IPS-18a (cell line): Measurements from ENCODE around the gene SNX13.

Experiments
- H3K27ac ChIP-seq: one replicate; pipeline ENCODE4 v1.5.1; 2013; ENCODE audit warnings: low read length
- H3K27me3 ChIP-seq: one replicate; pipeline ENCODE4 v1.6.1; 2013; ENCODE audit warnings: mild to moderate bottlenecking, low read length; ENCODE audit not compliant: control insufficient read depth, insufficient read depth
- H3K36me3 ChIP-seq: one replicate; pipeline ENCODE4 v1.6.1; 2013; ENCODE audit warnings: low read depth, low read length; ENCODE audit not compliant: control insufficient read depth
- H3K4me1 ChIP-seq: one replicate; pipeline ENCODE4 v1.6.1; 2013; ENCODE audit warnings: low read depth, low read length; ENCODE audit not compliant: control insufficient read depth
- H3K4me3 ChIP-seq: one replicate; pipeline ENCODE4 v1.5.1; 2013; ENCODE audit warnings: low read length
- H3K9ac ChIP-seq: one replicate; pipeline ENCODE4 v1.6.1; 2013; ENCODE audit warnings: mild to moderate bottlenecking, low read length, moderate library complexity
- H3K9me3 ChIP-seq: one replicate; pipeline ENCODE4 v1.6.1; 2013; ENCODE audit warnings: low read depth, low read length; ENCODE audit not compliant: control insufficient read depth

Gene SNX13

GRCh38 chr7:17929647-17930395 lies 10.5 kb downstream of the SNX13 start:
- H3K36me3 ChIP-seq, result no peaks in the 10 kb centered on the region
- H3K4me3 ChIP-seq, result no peak overlapping the region
- no peak overlapping the region for H3K27ac ChIP-seq
- H3K4me1 ChIP-seq, result peaks cover 15% of the 10 kb centered on the region
- H3K27me3 ChIP-seq, result no peaks in the 10 kb centered on the region
- no peak overlapping the region for H3K9ac ChIP-seq
- no peaks in the 10 kb centered on the region for H3K9me3 ChIP-seq

- Histone ChIP-seq H3K4me1 (peaks cover 25% of the 10 kb centered on the region), H3K9me3 (no peaks in the 10 kb centered on the region), H3K4me3 (no peak overlapping the region), H3K27me3 (no peaks in the 10 kb centered on the region), H3K9ac (no peak overlapping the region), H3K36me3 (no peaks in the 10 kb centered on the region), H3K27ac (no peak overlapping the region)
Observed at GRCh38 chr7:17928055-17928454, 12.2 kb downstream of the SNX13 start.

GRCh38 chr7:17921857-17922416 lies 18.4 kb downstream of the SNX13 start:
- peaks cover 34% of the 10 kb centered on the region for H3K4me1 ChIP-seq
- no peaks in the 10 kb centered on the region for H3K36me3 ChIP-seq
- no peak overlapping the region for H3K9ac ChIP-seq
- H3K9me3 ChIP-seq, result no peaks in the 10 kb centered on the region
- H3K4me3 ChIP-seq, result no peak overlapping the region
- no peak overlapping the region for H3K27ac ChIP-seq
- H3K27me3 ChIP-seq, result no peaks in the 10 kb centered on the region

GRCh38 chr7:17917842-17918241 lies 22.5 kb downstream of the SNX13 start:
- H3K4me1 ChIP-seq, result peaks cover 27% of the 10 kb centered on the region
- no peak overlapping the region for H3K9ac ChIP-seq
- H3K36me3 ChIP-seq, result no peaks in the 10 kb centered on the region
- H3K4me3 ChIP-seq, result no peak overlapping the region
- no peak overlapping the region for H3K27ac ChIP-seq
- no peaks in the 10 kb centered on the region for H3K9me3 ChIP-seq
- no peaks in the 10 kb centered on the region for H3K27me3 ChIP-seq

GRCh38 chr7:17916786-17917185 lies 23.5 kb downstream of the SNX13 start:
- Histone ChIP-seq H3K4me1 (peaks cover 20% of the 10 kb centered on the region), H3K9me3 (no peaks in the 10 kb centered on the region), H3K27me3 (no peaks in the 10 kb centered on the region), H3K4me3 (no peak overlapping the region), H3K27ac (no peak overlapping the region), H3K9ac (no peak overlapping the region), H3K36me3 (no peaks in the 10 kb centered on the region)

GRCh38 chr7:17915796-17916195 lies 24.5 kb downstream of the SNX13 start:
- Histone ChIP-seq H3K36me3 (no peaks in the 10 kb centered on the region), H3K27ac (no peak overlapping the region), H3K4me3 (no peak overlapping the region), H3K9me3 (no peaks in the 10 kb centered on the region), H3K4me1 (peaks cover 13% of the 10 kb centered on the region), H3K9ac (no peak overlapping the region), H3K27me3 (no peaks in the 10 kb centered on the region)

GRCh38 chr7:17915168-17915567 lies 25.1 kb downstream of the SNX13 start:
- no peaks in the 10 kb centered on the region for H3K36me3 ChIP-seq
- no peaks in the 10 kb centered on the region for H3K27me3 ChIP-seq
- H3K4me1 ChIP-seq, result peaks cover 13% of the 10 kb centered on the region
- H3K27ac ChIP-seq, result no peak overlapping the region
- no peak overlapping the region for H3K9ac ChIP-seq
- H3K9me3 ChIP-seq, result no peaks in the 10 kb centered on the region
- no peak overlapping the region for H3K4me3 ChIP-seq

GRCh38 chr7:17913250-17913649 lies 27.0 kb downstream of the SNX13 start:
- Histone ChIP-seq H3K9me3 (no peaks in the 10 kb centered on the region), H3K36me3 (no peaks in the 10 kb centered on the region), H3K27ac (no peak overlapping the region), H3K27me3 (no peaks in the 10 kb centered on the region), H3K4me3 (no peak overlapping the region), H3K4me1 (peaks cover 13% of the 10 kb centered on the region), H3K9ac (no peak overlapping the region)

- no peaks in the 10 kb centered on the region for H3K9me3 ChIP-seq
- no peak overlapping the region for H3K9ac ChIP-seq
- H3K4me1 ChIP-seq, result peaks cover 13% of the 10 kb centered on the region
- H3K27me3 ChIP-seq, result no peaks in the 10 kb centered on the region
- H3K36me3 ChIP-seq, result no peaks in the 10 kb centered on the region
- H3K27ac ChIP-seq, result no peak overlapping the region
- no peak overlapping the region for H3K4me3 ChIP-seq
Observed at GRCh38 chr7:17912536-17913235, 27.6 kb downstream of the SNX13 start.

GRCh38 chr7:17912050-17912449 lies 28.2 kb downstream of the SNX13 start:
- H3K4me1 ChIP-seq, result peaks cover 13% of the 10 kb centered on the region
- no peaks in the 10 kb centered on the region for H3K9me3 ChIP-seq

GRCh38 chr7:17910377-17910776 lies 29.9 kb downstream of the SNX13 start:
- Histone ChIP-seq H3K9ac (no peak overlapping the region), H3K27ac (no peak overlapping the region), H3K4me1 (peaks cover 10% of the 10 kb centered on the region), H3K9me3 (no peaks in the 10 kb centered on the region), H3K4me3 (no peak overlapping the region), H3K36me3 (no peaks in the 10 kb centered on the region), H3K27me3 (no peaks in the 10 kb centered on the region)

More at GRCh38 chr7:17912050-17912449, 28.2 kb downstream of the SNX13 start:
- Histone ChIP-seq H3K4me3 (no peak overlapping the region), H3K9ac (no peak overlapping the region), H3K27me3 (no peaks in the 10 kb centered on the region), H3K36me3 (no peaks in the 10 kb centered on the region), H3K27ac (no peak overlapping the region)
